Stimulated activated CD8-positive, alpha-beta memory T cell treated with anti-CD3 and anti-CD28 coated beads, Interleukin-7, amount 100 ng/mL, for 24 hours (primary cell): ENCODE results near the gene MICB.
"Not testable (repeated sequence)": the region's sequence is repeated elsewhere in the genome, so short reads cannot be mapped to it uniquely, and the experiment has no call there.

Source experiments
- DNase-seq: peaks from one replicate; pipeline ENCODE4 v3.0.0-alpha.2; 2020; ENCODE audit warnings: low read depth

The MICB gene

GRCh38 chr6:31497531-31498476, at the start of gene MICB:
MICB (plus strand) TSS chr6:31498145; CDS start chr6:31498194, 49 bp downstream.
- DNase-seq, result peak; percentile 76

- DNase-seq, result no peak
Measured at GRCh38 chr6:31450751-31451150, 47.2 kb upstream of the MICB start.

GRCh38 chr6:31452859-31453258, 45.1 kb upstream of the MICB start:
- DNase-seq, result no peak

DNA sequence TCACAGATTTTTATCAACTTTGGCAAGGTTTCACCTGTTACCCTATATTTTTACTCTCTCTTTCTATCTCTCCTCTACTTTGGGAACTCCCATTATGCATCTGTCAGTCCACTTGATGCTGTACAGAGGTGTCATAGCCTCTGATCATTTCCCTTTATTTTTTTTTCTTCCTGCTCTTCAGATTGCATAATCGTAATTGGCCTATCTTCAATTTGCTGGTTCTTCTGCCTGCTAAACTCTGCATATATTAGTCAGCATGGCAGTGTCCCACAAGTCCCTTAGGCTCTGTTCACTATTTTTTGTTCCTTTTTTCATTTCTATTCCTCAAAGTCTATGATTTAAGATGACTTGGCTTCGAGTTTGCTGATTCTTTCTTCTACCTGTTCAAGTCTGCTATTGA, 44.7 kb upstream of the MICB start:
- no peak for DNase-seq

- DNase-seq, result not testable (repeated sequence)
Measured at GRCh38 chr6:31459864-31460263, 38.1 kb upstream of the MICB start.

DNA sequence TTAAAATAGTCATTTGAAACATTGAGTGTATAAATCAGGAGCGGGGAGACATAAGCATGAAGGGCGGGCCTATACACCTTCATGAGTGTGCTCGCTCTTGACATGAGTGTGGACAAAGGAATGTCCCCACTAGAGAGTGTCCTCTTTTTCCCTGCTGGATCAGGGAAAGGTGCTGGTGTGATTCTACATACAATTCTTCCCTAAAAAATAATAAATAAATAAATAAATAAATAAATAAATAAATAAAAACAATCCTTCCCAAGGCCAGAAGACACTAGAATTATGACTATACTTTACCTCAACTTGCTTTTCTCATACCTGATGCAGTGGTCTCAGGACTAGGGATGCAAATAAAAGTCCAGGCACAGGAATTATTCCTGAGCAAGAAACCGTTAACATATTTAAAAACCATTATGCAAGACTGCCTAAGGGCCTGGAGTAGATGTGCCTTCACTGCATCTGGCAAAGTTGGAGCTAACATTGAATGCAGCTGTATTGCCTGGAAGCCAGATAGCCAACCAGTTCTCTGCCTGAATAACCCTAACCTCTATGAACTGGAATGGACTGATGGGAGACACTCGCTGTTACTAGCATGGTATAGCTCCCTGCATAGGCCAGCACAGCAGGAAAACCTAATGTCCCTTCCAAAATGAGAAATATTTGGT, 37.5 kb upstream of the MICB start:
- no peak for DNase-seq

- DNase-seq, result no peak
Measured at GRCh38 chr6:31462026-31462963, 35.6 kb upstream of the MICB start.

DNA sequence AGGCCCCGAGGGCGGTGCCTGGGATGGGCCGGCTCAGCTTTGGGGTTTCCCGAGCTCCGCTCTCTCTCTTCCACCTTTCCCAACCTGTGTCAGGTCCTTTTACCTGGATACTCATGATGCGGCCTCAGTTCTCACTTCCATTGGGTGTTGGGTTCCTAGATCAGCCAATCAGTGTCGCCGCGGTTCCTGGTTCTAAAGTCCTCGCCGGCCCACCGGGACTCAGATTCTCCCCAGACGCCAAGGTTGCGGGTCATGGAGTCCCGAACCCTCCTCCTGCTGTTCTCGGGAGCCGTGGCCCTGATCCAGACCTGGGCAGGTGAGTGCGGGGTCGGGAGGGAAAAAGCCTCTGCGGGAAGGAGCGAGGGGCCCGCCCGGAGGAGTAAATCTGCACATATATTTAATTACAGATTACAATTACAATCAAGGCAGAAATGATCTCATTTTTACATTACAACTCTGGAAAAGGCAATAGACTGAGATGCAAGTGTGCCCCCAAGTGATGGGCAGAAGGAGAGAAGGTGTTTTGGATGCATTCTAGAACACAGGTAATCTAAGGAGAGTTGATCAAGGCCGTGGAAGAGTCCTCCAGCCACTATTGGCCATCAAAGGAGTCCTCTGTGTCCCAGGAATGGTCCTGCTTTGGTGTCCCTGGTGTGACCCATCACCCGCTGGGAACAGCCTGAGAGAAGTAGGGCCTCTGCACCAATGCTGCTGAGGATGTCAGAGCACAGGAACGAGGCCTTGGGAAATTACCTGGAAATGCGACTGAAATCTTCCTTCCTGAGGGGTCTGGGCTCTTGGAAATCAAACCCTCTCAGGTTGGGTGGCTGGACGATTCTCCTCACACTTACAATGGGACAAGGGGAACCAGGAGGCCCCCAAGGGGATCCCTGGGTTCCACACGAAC, 34.7 kb upstream of the MICB start:
- peak; percentile 70 for DNase-seq

GRCh38 chr6:31464252-31465184, 33.4 kb upstream of the MICB start:
- no peak for DNase-seq

DNA sequence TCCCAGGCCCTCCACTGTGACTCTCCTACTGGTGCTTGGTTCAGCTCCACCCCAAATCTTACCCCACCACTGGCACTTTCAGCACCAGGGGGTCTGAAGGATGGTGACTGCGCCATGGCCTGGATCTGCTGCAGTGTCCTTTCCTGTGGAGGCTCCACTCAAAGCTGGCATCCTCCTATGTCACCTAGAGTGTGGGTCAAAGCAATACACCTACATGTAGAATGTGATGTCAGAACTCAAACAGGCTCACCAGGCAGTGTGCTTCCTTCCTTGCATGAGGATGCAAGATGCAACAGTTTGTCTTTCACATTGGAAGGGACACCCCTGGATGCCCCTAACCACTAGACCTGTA, 32.8 kb upstream of the MICB start:
- DNase-seq, result no peak

GRCh38 chr6:31465718-31466117, 32.2 kb upstream of the MICB start:
- no peak for DNase-seq

DNA sequence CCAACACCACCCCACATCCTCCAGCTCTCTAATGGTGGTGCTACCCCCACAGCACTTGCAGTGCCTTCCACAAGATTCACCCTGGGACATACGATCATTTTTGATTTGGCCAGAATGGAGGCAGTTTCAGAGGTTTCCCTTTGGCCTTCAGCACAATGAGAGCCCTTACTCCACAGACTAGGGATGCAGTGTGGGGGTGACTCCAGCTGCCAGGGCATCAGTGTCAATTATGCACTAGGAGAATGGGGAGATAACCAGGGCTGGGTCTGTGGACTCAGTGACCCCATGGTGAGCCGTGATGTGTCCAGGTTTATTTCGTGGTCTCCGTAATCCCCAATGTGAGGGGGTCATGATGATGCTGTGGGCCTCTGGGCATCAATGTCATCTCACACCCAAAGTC, 31.5 kb upstream of the MICB start:
- DNase-seq, result no peak

DNA sequence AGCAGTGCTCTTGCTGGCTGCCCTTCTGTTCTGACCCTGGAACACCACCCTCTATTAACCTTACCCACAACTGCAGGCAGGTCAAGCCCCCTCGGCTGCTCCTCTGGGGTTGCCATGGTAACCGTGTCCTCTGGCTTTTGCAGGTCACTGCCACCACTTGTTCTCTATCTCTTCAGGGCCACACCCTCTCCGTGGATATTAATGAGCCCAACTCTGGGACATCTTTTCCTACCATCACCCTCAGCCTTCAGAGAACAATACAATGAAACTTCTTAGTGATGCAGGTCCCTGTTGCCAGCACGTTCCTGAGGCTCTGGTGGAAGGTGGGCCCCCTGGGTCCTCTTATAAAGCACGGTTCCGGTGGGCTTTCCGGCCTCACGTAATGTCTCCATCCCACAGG, 30.8 kb upstream of the MICB start:
- DNase-seq, result no peak

DNA sequence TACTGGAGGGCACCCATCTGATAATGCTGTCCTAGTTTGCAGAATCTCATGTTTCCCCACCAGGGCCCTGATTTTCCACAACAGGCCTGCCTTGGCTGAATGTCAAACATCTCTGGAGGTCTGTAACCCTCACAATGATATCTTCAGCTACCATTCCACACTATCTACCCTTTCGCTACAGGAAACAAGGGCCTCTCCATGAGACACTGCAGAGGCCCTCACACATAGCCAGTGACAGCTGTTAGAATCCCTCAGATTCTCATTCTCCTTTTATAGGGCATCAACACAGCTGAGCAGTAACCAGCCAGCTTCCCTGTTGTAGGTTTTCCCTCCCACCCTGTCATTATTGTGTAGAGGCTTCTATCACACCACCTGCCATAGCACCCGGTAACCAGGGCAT, 29.6 kb upstream of the MICB start:
- no peak for DNase-seq

GRCh38 chr6:31470801-31471200, 27.1 kb upstream of the MICB start:
- DNase-seq, result no peak

- no peak for DNase-seq
Measured at GRCh38 chr6:31471711-31472110, 26.2 kb upstream of the MICB start.

DNA sequence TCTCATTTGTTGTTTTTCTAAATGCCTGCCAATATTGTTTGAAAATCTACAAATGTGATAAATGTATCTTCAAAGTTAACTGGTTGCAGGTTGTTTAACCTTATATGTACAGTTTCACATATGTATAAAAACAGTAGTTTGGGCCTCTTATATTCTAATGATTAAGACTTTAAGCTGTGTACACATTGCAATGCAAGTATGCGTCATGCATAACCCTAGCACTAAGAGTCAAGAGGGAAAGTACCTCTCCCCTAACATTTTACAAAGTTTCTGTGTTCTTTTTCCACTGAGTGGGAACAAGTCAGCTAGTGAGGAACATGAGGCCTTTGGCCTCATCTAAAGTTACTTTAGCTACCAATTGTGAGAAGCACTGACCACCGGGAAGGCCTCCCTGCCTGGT, 25.7 kb upstream of the MICB start:
- DNase-seq, result no peak

- DNase-seq, result no peak
Measured at GRCh38 chr6:31473244-31473643, 24.7 kb upstream of the MICB start.

- DNase-seq, result no peak
Measured at GRCh38 chr6:31473780-31474761, 23.9 kb upstream of the MICB start.
